K562 (cell line): ENCODE measurements around the gene MYL11. TPM values are rescaled to one million over a fixed set of nuclear protein-coding genes. Genes with fewer than 3 reads are reported as not detected.

Experiments
- AFF4 ChIP-seq: sonication (generic); formaldehyde crosslinking; IDR thresholded peaks from 2 replicates; pipeline ENCODE4 v1.8.0; 2023; ENCODE audit warnings: mild to moderate bottlenecking, missing genetic modification reagents
- BRD9 ChIP-seq: fragments of 450-650 bp; IDR thresholded peaks from 2 replicates; pipeline ENCODE4 v1.6.1; 2018; ENCODE audit warnings: low read depth; ENCODE audit not compliant: partially characterized antibody
- CBX2 ChIP-seq: fragments of 200-600 bp; sonication (generic); IDR thresholded peaks from one replicate; pipeline ENCODE4 v1.6.1; 2012; ENCODE audit warnings: mild to moderate bottlenecking, low read length, inconsistent platforms; ENCODE audit not compliant: insufficient read depth, poor library complexity, severe bottlenecking
- FOXK1 ChIP-seq: sonication (generic); formaldehyde crosslinking; IDR thresholded peaks from 2 replicates; pipeline ENCODE4 v1.8.0; 2022; ENCODE audit warnings: missing genetic modification reagents, mild to moderate bottlenecking, borderline replicate concordance
- HNRNPH1 ChIP-seq: fragments of 200-400 bp; formaldehyde crosslinking; optimal IDR thresholded peaks from 2 replicates; pipeline ENCODE3; 2017; ENCODE audit warnings: low read depth, mild to moderate bottlenecking, low read length, moderate library complexity
- MBD2 ChIP-seq: sonication (generic); IDR thresholded peaks from 2 replicates; pipeline ENCODE4 v1.6.1; 2016; ENCODE audit warnings: low read depth, borderline replicate concordance
- REST ChIP-seq, 2 experiments: fragments of 450-650 bp; formaldehyde crosslinking in 1 of 2; IDR thresholded peaks; 2 replicates each; pipeline versions ENCODE4 v1.4.0 to v1.6.1; 2014 to 2020; ENCODE audit warnings: mild to moderate bottlenecking in 2 of 2, borderline replicate concordance in 1 of 2, low read depth in 1 of 2
- RUNX1 ChIP-seq: sonication (generic); IDR thresholded peaks from 2 replicates; pipeline ENCODE4 v1.6.1; 2016; ENCODE audit warnings: antibody characterized with exemption, low read depth
- SNIP1 ChIP-seq: fragments of 450-650 bp; IDR thresholded peaks from 2 replicates; pipeline ENCODE4 v1.7.1; 2017; ENCODE audit warnings: low read depth, mild to moderate bottlenecking
- ZBTB8A ChIP-seq: fragments of 450-650 bp; IDR thresholded peaks from 2 replicates; pipeline ENCODE4 v1.6.1; 2018; ENCODE audit warnings: mild to moderate bottlenecking, moderate library complexity; ENCODE audit not compliant: partially characterized antibody
- ZNF175 ChIP-seq: fragments of 200-800 bp; sonication (Bioruptor generic); IDR thresholded peaks from 2 replicates; pipeline ENCODE4 v1.6.1; 2016; ENCODE audit warnings: low read depth, mild to moderate bottlenecking, missing genetic modification characterization, missing compliant biosample characterization
- ZNF644 ChIP-seq: fragments of 200-800 bp; sonication (Bioruptor generic); IDR thresholded peaks from 2 replicates; pipeline ENCODE4 v1.6.1; 2016; ENCODE audit warnings: low read depth, missing genetic modification characterization, missing compliant biosample characterization
- polyA plus RNA-seq, 8 experiments: library from polyadenylated mRNA; depleted of rRNA in 4 of 8; stranded (reverse) in 5 of 8; unstranded in 3 of 8; fragments of >200 nt; fragmentation: Nextera tagmentation in 2 of 8; fragmentation: Illumina TruSeq in 1 of 8; extraction: Ambion mirVana in 2 of 8; extraction: Trizol in 1 of 8; gene quantifications; 2 replicates each; pipeline versions ENCODE4 v1.2.1 to v1.2.3, GENCODE V29; 2011 to 2014; ENCODE audit warnings: inconsistent platforms in 1 of 8, missing spikeins in 1 of 8
- total RNA-seq, 7 experiments: library from RNA; depleted of rRNA in 6 of 7; stranded (reverse); fragments of >200 nt in 6 of 7; fragmentation: Illumina TruSeq in 2 of 7; extraction: Trizol in 2 of 7; gene quantifications; 2 replicates each; pipeline versions ENCODE4 v1.2.1 to v1.2.3, GENCODE V29; 2011 to 2021; ENCODE audit warnings: low replicate concordance in 1 of 7

MYL11 gene
- total and polyA plus RNA-seq, 9 of the 15 experiments (the other 6 are each of a cell fraction or from before 2014, with no cell fraction given): 0.31 to 1.5 (median 0.73) TPM; not detected in 4

DNA sequence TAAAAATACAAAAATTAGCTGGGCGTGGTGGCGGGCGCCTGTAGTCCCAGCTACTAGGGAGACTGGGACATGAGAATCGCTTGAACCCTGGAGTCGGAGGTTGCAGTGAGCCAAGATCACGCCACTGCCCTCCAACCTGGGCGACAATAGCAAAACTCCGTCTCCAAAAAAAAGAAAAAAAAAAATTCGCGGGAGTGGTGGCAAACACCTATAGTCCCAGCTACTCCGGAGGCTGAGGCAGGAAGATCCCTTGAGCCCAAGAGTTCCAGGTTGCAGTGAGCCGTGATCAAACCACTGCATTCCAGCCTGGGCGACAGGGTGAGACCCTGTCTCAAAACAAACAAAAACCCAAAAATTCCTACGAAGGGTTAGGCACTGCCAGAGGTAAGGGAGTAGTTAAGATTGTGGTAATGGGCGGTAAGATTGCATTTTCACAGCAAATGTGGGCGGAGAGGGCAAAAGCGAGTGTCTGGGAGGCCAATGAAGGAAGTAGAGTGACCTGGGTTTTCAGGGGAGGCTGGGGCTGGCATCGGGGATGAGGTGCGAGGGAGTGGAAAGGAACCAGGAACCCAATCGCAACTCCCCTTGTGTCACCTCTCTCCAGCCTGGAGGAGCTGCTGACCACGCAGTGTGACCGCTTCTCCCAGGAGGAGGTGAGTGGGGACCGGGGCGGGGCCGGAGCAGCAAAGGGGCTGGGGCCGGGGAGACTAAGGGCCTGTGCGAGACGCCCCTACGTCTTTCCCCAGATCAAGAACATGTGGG lies 2.6 kb downstream of the MYL11 start (continued):
- no peak for TF ChIP-seq REST (IDR thresholded peaks at IDR 0.05; ENCODE audit: borderline replicate concordance)
- TF ChIP-seq REST (CRISPR knock-in tag; IDR thresholded peaks at IDR 0.05; ENCODE audit: low read depth): no peak
- no peak for TF ChIP-seq ZBTB8A
- TF ChIP-seq AFF4: no peak; the same call in 1 of the 2 replicates
- TF ChIP-seq ZNF644 (tag): no peak
- TF ChIP-seq FOXK1 (CRISPR knock-in tag): no peak
- no peak for TF ChIP-seq CBX2
- TF ChIP-seq SNIP1: no peak
- no peak for TF ChIP-seq HNRNPH1
- TF ChIP-seq ZNF175: peak; percentile 78
- TF ChIP-seq MBD2: no peak
- TF ChIP-seq RUNX1: no peak
- TF ChIP-seq BRD9: peak; percentile 30
